ENCODE results near the gene SLC7A9. TPM values are rescaled to one million over a fixed set of nuclear protein-coding genes. Genes with fewer than 3 reads are reported as not detected.
"Not testable (repeated sequence)": the region's sequence is repeated elsewhere in the genome, so short reads cannot be mapped to it uniquely, and the experiment has no call there.

The SLC7A9 gene
- total and polyA plus RNA-seq, 2 experiments from 2014 or later, result 0.19 TPM; not detected in 1

DNA sequence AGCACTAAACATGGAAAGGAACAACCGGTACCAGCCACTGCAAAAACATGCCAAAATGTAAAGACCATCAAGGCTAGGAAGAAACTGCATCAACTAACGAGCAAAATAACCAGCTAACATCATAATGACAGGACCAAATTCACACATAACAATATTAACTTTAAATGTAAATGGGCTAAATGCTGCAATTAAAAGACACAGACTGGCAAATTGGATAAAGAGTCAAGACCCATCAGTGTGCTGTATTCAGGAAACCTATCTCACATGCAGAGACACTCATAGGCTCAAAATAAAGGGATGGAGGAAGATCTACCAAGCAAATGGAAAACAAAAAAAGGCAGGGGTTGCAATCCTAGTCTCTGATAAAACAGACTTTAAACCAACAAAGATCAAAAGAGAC, 21.5 kb downstream of the SLC7A9 start:
- H3K27ac ChIP-seq (ENCODE audit: low read depth); H4K20me1 ChIP-seq (replicated peaks; ENCODE audit: insufficient read depth); H3K27me3 ChIP-seq (ENCODE audit: insufficient read depth); ATAC-seq; H3K27ac Mint-ChIP-seq; H3K4me1 Mint-ChIP-seq; H3K4me3 ChIP-seq; H3K36me3 ChIP-seq (ENCODE audit: insufficient read depth); H2AFZ ChIP-seq; H3K4me3 Mint-ChIP-seq; DNase-seq (ENCODE audit: low spot score); H3F3A ChIP-seq (replicated peaks; ENCODE audit: low read depth); H3K4me1 ChIP-seq (ENCODE audit: insufficient read depth); H3K9me2 ChIP-seq (ENCODE audit: insufficient read depth); H3K79me2 ChIP-seq (replicated peaks; ENCODE audit: insufficient read depth); H3K4me2 ChIP-seq; H3K27me3 Mint-ChIP-seq (ENCODE audit: insufficient read depth, low read depth, poor library complexity): not testable (repeated sequence)
- H3K9me3 Mint-ChIP-seq, result peaks cover 29% of the 10 kb centered on the region
- peaks cover 14% of the 10 kb centered on the region; the same call in 1 of the 3 replicates for H3K36me3 Mint-ChIP-seq (ENCODE audit: low read depth)

- no peak for DNase-seq (ENCODE audit: low spot score)
- no peak for ATAC-seq
- H3K4me1 Mint-ChIP-seq, result no peaks in the 10 kb centered on the region
- TF ChIP-seq NANOG (IDR thresholded peaks at IDR 0.05; ENCODE audit: borderline replicate concordance), result no peak
- TF ChIP-seq ZNF331 (CRISPR knock-in tag; IDR thresholded peaks at IDR 0.05; ENCODE audit: low read depth), result no peak
- no peak for TF ChIP-seq ZNF462 (CRISPR knock-in tag; IDR thresholded peaks at IDR 0.05)
- no peak for TF ChIP-seq EZH2 (IDR thresholded peaks at IDR 0.05; ENCODE audit: low read depth, unreplicated experiment)
- no peak for TF ChIP-seq EZH2phosphoT487 (IDR thresholded peaks at IDR 0.05; ENCODE audit: unreplicated experiment)
- no peak for TF ChIP-seq REST (IDR thresholded peaks at IDR 0.05; ENCODE audit: unreplicated experiment)
- TF ChIP-seq, protein P1, sequence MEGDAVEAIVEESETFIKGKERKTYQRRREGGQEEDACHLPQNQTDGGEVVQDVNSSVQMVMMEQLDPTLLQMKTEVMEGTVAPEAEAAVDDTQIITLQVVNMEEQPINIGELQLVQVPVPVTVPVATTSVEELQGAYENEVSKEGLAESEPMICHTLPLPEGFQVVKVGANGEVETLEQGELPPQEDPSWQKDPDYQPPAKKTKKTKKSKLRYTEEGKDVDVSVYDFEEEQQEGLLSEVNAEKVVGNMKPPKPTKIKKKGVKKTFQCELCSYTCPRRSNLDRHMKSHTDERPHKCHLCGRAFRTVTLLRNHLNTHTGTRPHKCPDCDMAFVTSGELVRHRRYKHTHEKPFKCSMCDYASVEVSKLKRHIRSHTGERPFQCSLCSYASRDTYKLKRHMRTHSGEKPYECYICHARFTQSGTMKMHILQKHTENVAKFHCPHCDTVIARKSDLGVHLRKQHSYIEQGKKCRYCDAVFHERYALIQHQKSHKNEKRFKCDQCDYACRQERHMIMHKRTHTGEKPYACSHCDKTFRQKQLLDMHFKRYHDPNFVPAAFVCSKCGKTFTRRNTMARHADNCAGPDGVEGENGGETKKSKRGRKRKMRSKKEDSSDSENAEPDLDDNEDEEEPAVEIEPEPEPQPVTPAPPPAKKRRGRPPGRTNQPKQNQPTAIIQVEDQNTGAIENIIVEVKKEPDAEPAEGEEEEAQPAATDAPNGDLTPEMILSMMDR (conservative IDR thresholded peaks at IDR 0.05; ENCODE audit: low read depth in 2 of 2), result no peak
- no peak for TF ChIP-seq ZNF114 (CRISPR knock-in tag; IDR thresholded peaks at IDR 0.05)
- TF ChIP-seq POLR2AphosphoS5 (IDR thresholded peaks at IDR 0.05; ENCODE audit: low read depth), result no peak
Observed at GRCh38 chr19:32843716-32844245, 25.8 kb downstream of the SLC7A9 start.

More at GRCh38 chr19:32843716-32844245, 25.8 kb downstream of the SLC7A9 start:
- H3K4me2 ChIP-seq, result no peak overlapping the region
- no peak overlapping the region for H3K4me3 ChIP-seq
- no peak overlapping the region for H3K27ac ChIP-seq (ENCODE audit: low read depth)
- 0 out of 2 replicates have a peak, but pooled peaks cover 2% of the 10 kb centered on the region for H3K9me2 ChIP-seq (ENCODE audit: insufficient read depth)
- no peaks in the 10 kb centered on the region for H3K79me2 ChIP-seq (replicated peaks; ENCODE audit: insufficient read depth)
- H3F3A ChIP-seq (replicated peaks; ENCODE audit: low read depth), result no peaks in the 10 kb centered on the region
- Mint-ChIP-seq H3K36me3 (ENCODE audit: low read depth) (peaks cover 14% of the 10 kb centered on the region; the same call in 1 of the 3 replicates), H3K4me3 (no peak overlapping the region), H3K9me3 (peaks cover 43% of the 10 kb centered on the region), H3K27me3 (ENCODE audit: insufficient read depth, low read depth, poor library complexity) (peaks cover 6% of the 10 kb centered on the region), H3K27ac (no peak overlapping the region; the same call in 1 of the 2 replicates)
- no peak overlapping the region for H2AFZ ChIP-seq
- no peaks in the 10 kb centered on the region; the same call in 1 of the 2 replicates for H3K36me3 ChIP-seq (ENCODE audit: insufficient read depth)
- no peaks in the 10 kb centered on the region for H4K20me1 ChIP-seq (replicated peaks; ENCODE audit: insufficient read depth)
- no peaks in the 10 kb centered on the region for H3K4me1 ChIP-seq (ENCODE audit: insufficient read depth)
- H3K27me3 ChIP-seq (ENCODE audit: insufficient read depth), result no peaks in the 10 kb centered on the region

Data from GM23338 (cell line).